ENCODE results near the gene PRDM10. TPM values are rescaled to one million over a fixed set of nuclear protein-coding genes. Genes with fewer than 3 reads are reported as not detected.

PRDM10 gene
- total RNA-seq, 1 experiment from 2014 or later, result 18.1 TPM

DNA sequence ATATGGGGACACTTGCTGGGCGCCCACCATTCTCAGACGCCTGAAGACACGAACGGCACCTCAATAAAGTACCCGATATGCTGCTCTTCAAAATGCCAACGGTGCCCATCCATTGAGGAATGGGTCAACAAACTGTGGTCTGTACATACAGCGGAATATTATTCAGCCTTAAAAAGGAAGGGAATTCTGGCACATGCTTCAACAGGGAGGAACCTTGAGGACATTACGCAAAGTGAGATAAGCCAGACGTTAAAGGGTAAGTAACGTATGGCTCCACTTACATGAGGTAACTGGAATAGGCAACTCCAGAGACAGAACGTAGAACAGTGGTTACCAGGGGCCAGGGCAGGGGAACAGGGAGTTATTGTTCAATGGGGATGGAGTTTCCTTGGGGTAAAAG is 28.0 kb downstream of the PRDM10 start:
- Histone ChIP-seq H3K27ac (ENCODE audit: low read depth, low read length, poor library complexity, severe bottlenecking) (no peak overlapping the region), H3K4me3 (ENCODE audit: low read depth, low read length, poor library complexity, severe bottlenecking) (no peak overlapping the region), H3K9me3 (ENCODE audit: low read depth, low read length, poor library complexity, severe bottlenecking) (no peaks in the 10 kb centered on the region), H3K36me3 (ENCODE audit: insufficient read depth, low read length, poor library complexity, severe bottlenecking) (no peaks in the 10 kb centered on the region), H3K27me3 (replicated peaks; ENCODE audit: insufficient read depth, low read depth, low read length, poor library complexity) (no peaks in the 10 kb centered on the region), H3K4me1 (ENCODE audit: insufficient read depth, low read length, poor library complexity, severe bottlenecking) (no peaks in the 10 kb centered on the region)
- DNase-seq (ENCODE audit: low spot score), result no peak
- ChIA-PET POLR2A (ENCODE audit: low non-redundant PET) (no interaction called here), CTCF (no interaction called here)
- BruUV-seq (replicated peaks), result no TSS peak
- intact Hi-C loops (cut with micrococcal nuclease; ENCODE audit: unreplicated experiment), result no loop called here
- TF ChIP-seq, protein P1, sequence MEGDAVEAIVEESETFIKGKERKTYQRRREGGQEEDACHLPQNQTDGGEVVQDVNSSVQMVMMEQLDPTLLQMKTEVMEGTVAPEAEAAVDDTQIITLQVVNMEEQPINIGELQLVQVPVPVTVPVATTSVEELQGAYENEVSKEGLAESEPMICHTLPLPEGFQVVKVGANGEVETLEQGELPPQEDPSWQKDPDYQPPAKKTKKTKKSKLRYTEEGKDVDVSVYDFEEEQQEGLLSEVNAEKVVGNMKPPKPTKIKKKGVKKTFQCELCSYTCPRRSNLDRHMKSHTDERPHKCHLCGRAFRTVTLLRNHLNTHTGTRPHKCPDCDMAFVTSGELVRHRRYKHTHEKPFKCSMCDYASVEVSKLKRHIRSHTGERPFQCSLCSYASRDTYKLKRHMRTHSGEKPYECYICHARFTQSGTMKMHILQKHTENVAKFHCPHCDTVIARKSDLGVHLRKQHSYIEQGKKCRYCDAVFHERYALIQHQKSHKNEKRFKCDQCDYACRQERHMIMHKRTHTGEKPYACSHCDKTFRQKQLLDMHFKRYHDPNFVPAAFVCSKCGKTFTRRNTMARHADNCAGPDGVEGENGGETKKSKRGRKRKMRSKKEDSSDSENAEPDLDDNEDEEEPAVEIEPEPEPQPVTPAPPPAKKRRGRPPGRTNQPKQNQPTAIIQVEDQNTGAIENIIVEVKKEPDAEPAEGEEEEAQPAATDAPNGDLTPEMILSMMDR (conservative IDR thresholded peaks at IDR 0.05; ENCODE audit: low read depth, low read length), result no peak
- TF ChIP-seq EZH2 (IDR thresholded peaks at IDR 0.05; ENCODE audit: borderline replicate concordance, low read depth, low read length, poor library complexity, severe bottlenecking), result no peak

DNA sequence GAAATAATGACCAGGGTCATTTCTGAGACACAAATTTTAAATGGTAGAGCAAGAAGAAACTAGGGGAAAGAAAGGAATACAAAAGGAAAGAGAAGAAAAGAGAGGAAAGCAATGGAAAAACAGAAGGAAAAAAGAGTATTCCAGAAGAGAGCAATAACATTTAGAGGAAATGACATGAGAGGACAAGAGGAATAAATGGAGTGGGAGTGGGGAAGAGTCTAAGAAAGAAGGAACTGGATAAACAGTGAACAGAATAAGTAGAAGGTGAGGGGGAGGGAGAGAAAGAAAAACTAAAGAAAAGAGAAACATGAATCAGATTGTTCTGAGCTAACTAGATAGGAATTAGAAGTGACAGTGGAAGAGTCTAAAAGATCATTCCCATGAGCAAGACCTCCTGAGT is 28.4 kb downstream of the PRDM10 start:
- BruUV-seq (replicated peaks), result no TSS peak
- Histone ChIP-seq H3K4me3 (ENCODE audit: low read depth, low read length, poor library complexity, severe bottlenecking) (no peak overlapping the region), H3K36me3 (ENCODE audit: insufficient read depth, low read length, poor library complexity, severe bottlenecking) (no peaks in the 10 kb centered on the region), H3K27ac (ENCODE audit: low read depth, low read length, poor library complexity, severe bottlenecking) (no peak overlapping the region), H3K27me3 (replicated peaks; ENCODE audit: insufficient read depth, low read depth, low read length, poor library complexity) (no peaks in the 10 kb centered on the region), H3K4me1 (ENCODE audit: insufficient read depth, low read length, poor library complexity, severe bottlenecking) (no peaks in the 10 kb centered on the region), H3K9me3 (ENCODE audit: low read depth, low read length, poor library complexity, severe bottlenecking) (no peaks in the 10 kb centered on the region)
- ChIA-PET CTCF (no interaction called here), POLR2A (ENCODE audit: low non-redundant PET) (no interaction called here)
- intact Hi-C loops (cut with micrococcal nuclease; ENCODE audit: unreplicated experiment), result no loop called here
- TF ChIP-seq, protein P1 (conservative IDR thresholded peaks at IDR 0.05; ENCODE audit: low read depth, low read length), result no peak
- no peak for TF ChIP-seq EZH2 (IDR thresholded peaks at IDR 0.05; ENCODE audit: borderline replicate concordance, low read depth, low read length, poor library complexity, severe bottlenecking)
- DNase-seq (ENCODE audit: low spot score), result no peak

DNA sequence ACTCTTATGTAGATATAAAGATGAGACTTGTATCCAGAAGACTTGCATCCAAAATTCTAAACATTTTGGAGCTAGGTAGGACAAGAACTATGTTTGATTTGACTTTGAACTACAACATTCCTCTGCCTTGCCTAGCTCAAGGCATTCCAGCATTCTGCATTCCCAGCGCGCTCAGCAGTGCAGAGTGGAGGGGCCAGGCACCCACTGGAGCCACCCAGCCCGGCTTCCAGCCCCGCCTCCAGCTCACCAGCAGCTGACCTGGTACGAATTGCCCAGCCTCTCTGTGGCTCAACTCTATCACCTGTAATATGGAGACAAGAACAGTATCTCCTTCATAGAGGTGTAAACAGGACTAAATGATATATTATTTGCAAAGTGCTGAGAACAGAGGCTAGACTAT is 28.8 kb downstream of the PRDM10 start:
- Histone ChIP-seq H3K27ac (ENCODE audit: low read depth, low read length, poor library complexity, severe bottlenecking) (no peak overlapping the region), H3K27me3 (replicated peaks; ENCODE audit: insufficient read depth, low read depth, low read length, poor library complexity) (no peaks in the 10 kb centered on the region), H3K9me3 (ENCODE audit: low read depth, low read length, poor library complexity, severe bottlenecking) (no peaks in the 10 kb centered on the region), H3K4me3 (ENCODE audit: low read depth, low read length, poor library complexity, severe bottlenecking) (no peak overlapping the region), H3K4me1 (ENCODE audit: insufficient read depth, low read length, poor library complexity, severe bottlenecking) (no peaks in the 10 kb centered on the region), H3K36me3 (ENCODE audit: insufficient read depth, low read length, poor library complexity, severe bottlenecking) (no peaks in the 10 kb centered on the region)
- DNase-seq (ENCODE audit: low spot score), result no peak
- BruUV-seq (replicated peaks), result no TSS peak
- intact Hi-C loops (cut with micrococcal nuclease; ENCODE audit: unreplicated experiment), result no loop called here
- ChIA-PET POLR2A (ENCODE audit: low non-redundant PET) (no interaction called here), CTCF (no interaction called here)
- TF ChIP-seq EZH2 (IDR thresholded peaks at IDR 0.05; ENCODE audit: borderline replicate concordance, low read depth, low read length, poor library complexity, severe bottlenecking), result no peak
- TF ChIP-seq, protein P1 (conservative IDR thresholded peaks at IDR 0.05; ENCODE audit: low read depth, low read length), result no peak

Data from A673 (cell line).